ENCODE measurements around the gene ZNF425.
"Not testable (repeated sequence)": the region's sequence is repeated elsewhere in the genome, so short reads cannot be mapped to it uniquely, and the experiment has no call there.

Gene ZNF425

DNA sequence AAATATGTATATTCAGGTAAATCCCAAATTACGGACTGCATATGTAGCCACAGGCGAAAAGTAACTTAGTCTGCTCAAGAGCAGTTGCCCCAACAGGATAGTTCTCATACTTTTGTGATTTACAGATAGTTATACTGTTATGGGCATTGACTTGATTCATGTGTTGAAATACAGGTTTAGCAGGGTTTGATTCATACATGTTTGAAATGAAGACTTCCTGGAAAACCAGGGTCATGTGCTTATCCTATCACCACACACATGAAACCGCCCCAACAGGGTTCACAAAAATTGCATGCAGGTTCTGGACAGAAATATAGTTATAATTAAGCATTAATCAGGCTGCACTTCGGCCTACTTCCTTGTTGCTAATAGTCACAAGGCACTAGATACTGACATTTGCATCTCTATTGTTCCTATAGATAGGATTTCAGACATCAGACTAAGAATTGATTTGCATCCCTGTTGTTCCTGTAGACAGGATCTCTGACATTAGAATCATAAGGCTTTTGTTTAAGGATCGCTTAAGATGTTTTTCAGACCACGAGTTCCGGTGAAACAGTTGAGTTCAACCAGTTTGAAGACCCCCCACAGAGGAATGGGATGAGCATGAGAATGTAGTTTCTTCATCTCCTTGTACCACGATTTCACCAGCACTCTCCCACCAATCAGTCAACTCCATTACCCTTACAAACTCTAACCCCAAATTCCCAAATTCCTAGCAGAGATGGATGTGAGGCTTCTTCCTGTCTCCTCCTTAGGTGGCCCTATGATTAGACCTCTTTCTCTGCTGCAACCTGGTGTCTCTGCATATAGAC lies 19.1 kb upstream of the ZNF425 start:
- Histone ChIP-seq H3K79me2 (peaks cover 18% of the 10 kb centered on the region), H3K4me1 (no peaks in the 10 kb centered on the region), H3K36me3 (ENCODE audit: control insufficient read depth, insufficient read depth, low read length) (no peaks in the 10 kb centered on the region), H3K4me2 (ENCODE audit: low read length) (no peak overlapping the region), H2AFZ (no peak overlapping the region), H3K9ac (no peak overlapping the region), H3K27me3 (ENCODE audit: control insufficient read depth, insufficient read depth, low read length) (no peaks in the 10 kb centered on the region), H3K27ac (no peak overlapping the region), H3K9me3 (ENCODE audit: control insufficient read depth, low read length) (no peaks in the 10 kb centered on the region), H3K4me3 (ENCODE audit: low read depth, low read length) (no peak overlapping the region)
- TF ChIP-seq, protein P1, sequence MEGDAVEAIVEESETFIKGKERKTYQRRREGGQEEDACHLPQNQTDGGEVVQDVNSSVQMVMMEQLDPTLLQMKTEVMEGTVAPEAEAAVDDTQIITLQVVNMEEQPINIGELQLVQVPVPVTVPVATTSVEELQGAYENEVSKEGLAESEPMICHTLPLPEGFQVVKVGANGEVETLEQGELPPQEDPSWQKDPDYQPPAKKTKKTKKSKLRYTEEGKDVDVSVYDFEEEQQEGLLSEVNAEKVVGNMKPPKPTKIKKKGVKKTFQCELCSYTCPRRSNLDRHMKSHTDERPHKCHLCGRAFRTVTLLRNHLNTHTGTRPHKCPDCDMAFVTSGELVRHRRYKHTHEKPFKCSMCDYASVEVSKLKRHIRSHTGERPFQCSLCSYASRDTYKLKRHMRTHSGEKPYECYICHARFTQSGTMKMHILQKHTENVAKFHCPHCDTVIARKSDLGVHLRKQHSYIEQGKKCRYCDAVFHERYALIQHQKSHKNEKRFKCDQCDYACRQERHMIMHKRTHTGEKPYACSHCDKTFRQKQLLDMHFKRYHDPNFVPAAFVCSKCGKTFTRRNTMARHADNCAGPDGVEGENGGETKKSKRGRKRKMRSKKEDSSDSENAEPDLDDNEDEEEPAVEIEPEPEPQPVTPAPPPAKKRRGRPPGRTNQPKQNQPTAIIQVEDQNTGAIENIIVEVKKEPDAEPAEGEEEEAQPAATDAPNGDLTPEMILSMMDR (IDR thresholded peaks at IDR 0.05): no peak

DNA sequence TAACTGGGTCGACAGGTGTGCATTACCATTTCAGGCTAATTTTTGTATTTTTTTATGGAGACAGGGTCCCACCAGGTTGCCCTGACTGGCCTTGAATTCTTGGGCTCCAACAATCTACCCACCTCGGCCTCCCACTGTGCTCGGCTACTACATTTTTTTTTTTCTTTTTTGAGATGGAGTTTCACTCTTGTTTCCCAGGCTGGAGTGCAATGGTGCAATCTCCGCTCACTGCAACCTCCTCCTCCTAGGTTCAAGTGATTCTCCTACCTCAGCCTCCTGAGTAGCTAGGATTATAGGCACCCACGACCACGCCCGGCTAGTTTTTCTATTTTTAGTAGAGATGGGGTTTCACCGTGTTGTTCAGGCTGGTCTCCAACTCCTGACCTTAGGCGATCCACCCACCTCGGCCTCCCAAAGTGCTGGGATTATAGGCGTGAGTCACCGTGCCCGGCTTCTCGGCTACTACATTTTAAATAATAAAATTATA lies 18.4 kb upstream of the ZNF425 start:
- H3K9ac ChIP-seq; H3K4me1 ChIP-seq; H3K4me3 ChIP-seq (ENCODE audit: low read depth, low read length); H3K27ac ChIP-seq; H3K27me3 ChIP-seq (ENCODE audit: control insufficient read depth, insufficient read depth, low read length); H3K9me3 ChIP-seq (ENCODE audit: control insufficient read depth, low read length); H2AFZ ChIP-seq; H3K4me2 ChIP-seq (ENCODE audit: low read length); H3K36me3 ChIP-seq (ENCODE audit: control insufficient read depth, insufficient read depth, low read length): not testable (repeated sequence)
- peaks cover 11% of the 10 kb centered on the region for H3K79me2 ChIP-seq

DNA sequence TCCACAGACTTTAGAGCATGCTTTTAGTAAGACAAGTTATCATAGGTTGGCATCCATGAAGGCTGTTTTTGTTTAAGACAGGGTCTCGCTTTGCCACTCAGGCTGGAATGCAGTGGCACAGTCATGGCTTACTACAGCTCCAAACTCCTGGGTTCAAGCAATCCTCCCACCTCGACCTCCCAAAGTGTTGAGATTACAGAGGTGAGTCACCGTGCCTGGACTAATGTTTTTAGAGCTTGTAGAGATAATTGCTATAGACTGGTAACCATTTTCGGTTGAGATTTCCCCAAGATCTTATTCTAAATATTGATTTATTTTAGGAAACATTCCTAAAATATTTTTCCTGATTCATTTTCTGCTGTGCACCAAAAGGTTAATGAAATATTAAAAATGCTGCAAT lies 15.8 kb upstream of the ZNF425 start:
- Histone ChIP-seq H3K79me2 (no peaks in the 10 kb centered on the region), H3K27ac (no peak overlapping the region), H3K27me3 (ENCODE audit: control insufficient read depth, insufficient read depth, low read length) (no peaks in the 10 kb centered on the region), H3K9me3 (ENCODE audit: control insufficient read depth, low read length) (no peaks in the 10 kb centered on the region), H2AFZ (no peak overlapping the region), H3K36me3 (ENCODE audit: control insufficient read depth, insufficient read depth, low read length) (no peaks in the 10 kb centered on the region), H3K4me3 (ENCODE audit: low read depth, low read length) (no peak overlapping the region), H3K4me1 (no peaks in the 10 kb centered on the region), H3K4me2 (ENCODE audit: low read length) (no peak overlapping the region), H3K9ac (no peak overlapping the region)
- TF ChIP-seq, protein P1 (IDR thresholded peaks at IDR 0.05): no peak

DNA sequence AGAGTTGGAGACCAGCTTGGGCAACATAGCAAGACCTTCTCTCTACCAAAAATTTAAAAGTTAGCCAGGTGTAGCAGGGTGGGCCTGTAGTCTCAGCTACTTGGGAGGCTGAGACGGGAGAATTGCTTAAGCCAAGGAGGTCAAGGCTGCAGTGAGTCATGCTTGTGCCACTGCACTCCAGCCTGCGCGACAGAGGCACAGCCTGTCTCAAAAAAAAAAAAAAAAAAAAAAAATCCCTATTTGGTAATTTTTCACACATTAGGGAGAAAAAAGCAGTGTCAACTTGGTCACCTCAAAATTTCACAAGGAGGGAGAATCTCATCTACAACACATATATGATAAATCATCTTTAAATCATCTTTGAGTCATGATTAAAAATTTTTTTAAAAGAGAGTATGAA lies 14.7 kb upstream of the ZNF425 start:
- Histone ChIP-seq H3K9ac (no peak overlapping the region), H3K27me3 (ENCODE audit: control insufficient read depth, insufficient read depth, low read length) (no peaks in the 10 kb centered on the region), H3K9me3 (ENCODE audit: control insufficient read depth, low read length) (no peaks in the 10 kb centered on the region), H3K4me2 (ENCODE audit: low read length) (no peak overlapping the region), H3K27ac (no peak overlapping the region), H3K4me1 (no peaks in the 10 kb centered on the region), H3K4me3 (ENCODE audit: low read depth, low read length) (no peak overlapping the region), H3K79me2 (no peaks in the 10 kb centered on the region), H3K36me3 (ENCODE audit: control insufficient read depth, insufficient read depth, low read length) (no peaks in the 10 kb centered on the region), H2AFZ (no peak overlapping the region)
- TF ChIP-seq, protein P1 (IDR thresholded peaks at IDR 0.05): no peak

DNA sequence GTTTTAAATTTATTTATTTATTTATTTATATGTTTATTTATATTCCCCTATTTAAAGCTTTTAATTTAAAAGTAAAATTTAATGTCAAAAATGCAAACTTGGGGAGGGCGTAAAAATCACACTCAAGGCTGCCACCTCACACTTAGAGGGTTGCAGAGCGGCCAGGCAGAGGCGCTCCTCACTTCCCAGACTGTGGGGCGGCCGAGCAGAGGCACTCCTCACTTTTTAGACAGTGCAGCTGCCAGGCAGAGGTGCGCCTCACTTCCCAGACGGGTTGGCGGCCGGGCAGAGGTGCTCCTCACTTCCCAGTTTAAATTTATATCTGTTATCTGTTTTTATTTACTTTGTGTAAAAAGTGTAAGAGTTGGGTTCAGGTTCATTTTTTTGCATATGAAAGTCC lies 10.0 kb upstream of the ZNF425 start:
- Histone ChIP-seq H3K79me2 (no peaks in the 10 kb centered on the region), H3K9ac (no peak overlapping the region), H3K4me2 (ENCODE audit: low read length) (no peak overlapping the region), H3K27me3 (ENCODE audit: control insufficient read depth, insufficient read depth, low read length) (no peaks in the 10 kb centered on the region), H3K27ac (no peak overlapping the region), H3K4me1 (no peaks in the 10 kb centered on the region), H3K9me3 (ENCODE audit: control insufficient read depth, low read length) (no peaks in the 10 kb centered on the region), H2AFZ (no peak overlapping the region), H3K36me3 (ENCODE audit: control insufficient read depth, insufficient read depth, low read length) (no peaks in the 10 kb centered on the region), H3K4me3 (ENCODE audit: low read depth, low read length) (no peak overlapping the region)
- TF ChIP-seq, protein P1 (IDR thresholded peaks at IDR 0.05): no peak

Measured in parathyroid adenoma (tissue), 2 donors.